NCI-H1105 (cell line): ENCODE results near the gene PI4KA.
"Not testable (repeated sequence)": the region's sequence is repeated elsewhere in the genome, so short reads cannot be mapped to it uniquely, and the experiment has no call there.

ENCODE experiments used
- DNase-seq: peaks from one replicate; lab custom pipeline; 2025; lab: John Stamatoyannopoulos, UW

Gene PI4KA

GRCh38 chr22:20748731-20749428 is 109.7 kb downstream of the PI4KA start:
- DNase-seq, result no peak

- DNase-seq, result no peak
These were observed 110.5 kb downstream of the PI4KA start for GRCh38 chr22:20748082-20748481.

GRCh38 chr22:20747223-20747622 is 111.4 kb downstream of the PI4KA start:
- DNase-seq, result no peak

GRCh38 chr22:20746431-20747189 is 112.0 kb downstream of the PI4KA start:
- no peak for DNase-seq

- DNase-seq, result no peak
These were observed 113.5 kb downstream of the PI4KA start for GRCh38 chr22:20745119-20745518.

GRCh38 chr22:20744456-20744855 is 114.2 kb downstream of the PI4KA start:
- no peak for DNase-seq

- no peak for DNase-seq
These were observed 115.8 kb downstream of the PI4KA start for GRCh38 chr22:20742764-20743163.

GRCh38 chr22:20741634-20742581 is 116.7 kb downstream of the PI4KA start:
- DNase-seq, result peak; percentile 21

- DNase-seq, result no peak
These were observed 117.5 kb downstream of the PI4KA start for GRCh38 chr22:20741008-20741633.

- no peak for DNase-seq
These were observed 118.2 kb downstream of the PI4KA start for GRCh38 chr22:20740222-20740951.

- no peak for DNase-seq
These were observed 120.1 kb downstream of the PI4KA start for GRCh38 chr22:20738394-20739089.

- DNase-seq, result not testable (repeated sequence)
These were observed 121.7 kb downstream of the PI4KA start for GRCh38 chr22:20736891-20737290.

- not testable (repeated sequence) for DNase-seq
These were observed 123.1 kb downstream of the PI4KA start for GRCh38 chr22:20735356-20736162.

GRCh38 chr22:20732431-20732830 is 126.2 kb downstream of the PI4KA start:
- DNase-seq, result not testable (repeated sequence)

- no peak for DNase-seq
These were observed 129.4 kb downstream of the PI4KA start for GRCh38 chr22:20729194-20729593.

GRCh38 chr22:20728523-20729190 is 130.0 kb downstream of the PI4KA start:
- DNase-seq, result no peak

GRCh38 chr22:20727118-20728015 is 131.2 kb downstream of the PI4KA start:
- DNase-seq, result no peak

GRCh38 chr22:20725987-20726558 is 132.5 kb downstream of the PI4KA start:
- DNase-seq, result no peak
